ENCODE measurements around the gene SLC35G3.

Gene SLC35G3

DNA sequence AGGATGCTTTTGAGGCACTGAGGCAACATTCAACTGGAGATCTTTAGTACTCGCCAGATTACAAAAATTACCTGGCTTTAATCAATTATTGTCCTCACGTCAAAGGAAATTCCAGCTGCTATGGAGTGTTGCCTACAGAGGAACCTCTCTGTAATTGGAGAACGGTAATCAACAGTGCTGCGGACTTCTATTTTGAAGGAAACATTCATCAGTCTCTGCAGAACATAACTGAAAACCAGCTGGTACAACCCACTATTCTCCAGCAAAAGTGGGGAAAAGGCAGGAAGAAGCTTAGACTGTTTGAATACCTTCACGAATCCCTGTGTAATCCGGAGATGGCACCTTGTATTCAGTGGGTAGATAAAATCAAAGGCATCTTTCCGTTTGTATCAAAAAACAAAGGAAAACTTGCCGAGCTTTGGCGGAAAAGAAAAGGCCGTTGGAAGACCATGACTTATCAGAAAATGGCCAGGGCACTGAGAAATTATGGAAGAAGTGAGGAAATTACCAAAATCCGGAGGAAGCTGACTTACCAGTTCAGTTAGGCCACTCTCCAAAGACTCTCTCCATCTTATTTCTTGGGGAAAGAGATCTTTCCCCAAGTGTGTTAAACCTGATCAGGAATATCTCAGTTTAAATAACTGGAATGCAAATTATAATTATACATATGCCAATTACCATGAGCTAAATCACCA lies 3.0 kb downstream of the SLC35G3 start:
- Histone ChIP-seq H3K79me2 (ENCODE audit: insufficient read depth, low read length) (no peaks in the 10 kb centered on the region), H3F3A (ENCODE audit: insufficient read depth) (no peaks in the 10 kb centered on the region), H3K4me2 (ENCODE audit: low read depth, low read length, poor library complexity, severe bottlenecking) (no peak overlapping the region), H3K4me3 (ENCODE audit: insufficient read depth, low read length, poor library complexity, severe bottlenecking) (no peak overlapping the region), H4K20me1 (ENCODE audit: low read depth, low read length) (no peaks in the 10 kb centered on the region), H3K9me2 (replicated peaks; ENCODE audit: insufficient read depth, low read length) (no peaks in the 10 kb centered on the region), H2AFZ (ENCODE audit: low read depth, low read length, severe bottlenecking) (no peak overlapping the region), H3K27me3 (ENCODE audit: low read length) (no peaks in the 10 kb centered on the region), H3K9ac (ENCODE audit: low read length) (no peak overlapping the region), H3K9me3 (ENCODE audit: insufficient read depth, low read length) (no peaks in the 10 kb centered on the region), H3K36me3 (ENCODE audit: low read length) (no peaks in the 10 kb centered on the region), H3K27ac (ENCODE audit: low read depth, low read length) (no peak overlapping the region)
- TF ChIP-seq EZH2phosphoT487 (conservative IDR thresholded peaks at IDR 0.05; ENCODE audit: low read length) = no peak

DNA sequence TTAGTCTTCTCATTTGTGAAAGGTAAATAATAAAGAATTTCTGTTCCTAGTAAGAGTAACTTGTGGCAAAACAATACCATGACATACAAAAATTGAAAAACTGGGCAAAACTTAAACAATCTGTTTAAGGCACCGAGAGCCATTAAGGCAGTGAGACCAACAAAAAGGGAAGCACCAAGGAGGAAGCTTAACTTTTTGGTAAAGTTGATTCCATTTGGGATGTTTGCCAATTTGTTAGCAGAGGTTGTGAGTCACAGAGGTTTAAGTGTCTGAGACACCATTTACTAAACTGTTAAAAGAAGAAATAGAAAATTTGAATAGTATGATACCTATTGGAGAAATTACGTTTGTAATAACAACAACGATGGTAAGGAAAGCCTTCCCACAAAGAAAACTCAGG lies 4.9 kb downstream of the SLC35G3 start:
- TF ChIP-seq EZH2phosphoT487 (conservative IDR thresholded peaks at IDR 0.05; ENCODE audit: low read length) = no peak
- TF ChIP-seq, protein P1, sequence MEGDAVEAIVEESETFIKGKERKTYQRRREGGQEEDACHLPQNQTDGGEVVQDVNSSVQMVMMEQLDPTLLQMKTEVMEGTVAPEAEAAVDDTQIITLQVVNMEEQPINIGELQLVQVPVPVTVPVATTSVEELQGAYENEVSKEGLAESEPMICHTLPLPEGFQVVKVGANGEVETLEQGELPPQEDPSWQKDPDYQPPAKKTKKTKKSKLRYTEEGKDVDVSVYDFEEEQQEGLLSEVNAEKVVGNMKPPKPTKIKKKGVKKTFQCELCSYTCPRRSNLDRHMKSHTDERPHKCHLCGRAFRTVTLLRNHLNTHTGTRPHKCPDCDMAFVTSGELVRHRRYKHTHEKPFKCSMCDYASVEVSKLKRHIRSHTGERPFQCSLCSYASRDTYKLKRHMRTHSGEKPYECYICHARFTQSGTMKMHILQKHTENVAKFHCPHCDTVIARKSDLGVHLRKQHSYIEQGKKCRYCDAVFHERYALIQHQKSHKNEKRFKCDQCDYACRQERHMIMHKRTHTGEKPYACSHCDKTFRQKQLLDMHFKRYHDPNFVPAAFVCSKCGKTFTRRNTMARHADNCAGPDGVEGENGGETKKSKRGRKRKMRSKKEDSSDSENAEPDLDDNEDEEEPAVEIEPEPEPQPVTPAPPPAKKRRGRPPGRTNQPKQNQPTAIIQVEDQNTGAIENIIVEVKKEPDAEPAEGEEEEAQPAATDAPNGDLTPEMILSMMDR (IDR thresholded peaks at IDR 0.05; ENCODE audit: insufficient read depth, low read length, poor library complexity, severe bottlenecking) = no peak
- Histone ChIP-seq H3K27ac (ENCODE audit: low read depth, low read length) (no peak overlapping the region), H3K36me3 (ENCODE audit: low read length) (no peaks in the 10 kb centered on the region), H3K4me2 (ENCODE audit: low read depth, low read length, poor library complexity, severe bottlenecking) (no peak overlapping the region), H3K9ac (ENCODE audit: low read length) (no peak overlapping the region), H3K79me2 (ENCODE audit: insufficient read depth, low read length) (no peaks in the 10 kb centered on the region), H2AFZ (ENCODE audit: low read depth, low read length, severe bottlenecking) (no peak overlapping the region), H3K27me3 (ENCODE audit: low read length) (no peaks in the 10 kb centered on the region), H4K20me1 (ENCODE audit: low read depth, low read length) (no peaks in the 10 kb centered on the region), H3F3A (ENCODE audit: insufficient read depth) (no peaks in the 10 kb centered on the region), H3K4me3 (ENCODE audit: insufficient read depth, low read length, poor library complexity, severe bottlenecking) (no peak overlapping the region), H3K9me3 (ENCODE audit: insufficient read depth, low read length) (no peaks in the 10 kb centered on the region), H3K9me2 (replicated peaks; ENCODE audit: insufficient read depth, low read length) (no peaks in the 10 kb centered on the region)

DNA sequence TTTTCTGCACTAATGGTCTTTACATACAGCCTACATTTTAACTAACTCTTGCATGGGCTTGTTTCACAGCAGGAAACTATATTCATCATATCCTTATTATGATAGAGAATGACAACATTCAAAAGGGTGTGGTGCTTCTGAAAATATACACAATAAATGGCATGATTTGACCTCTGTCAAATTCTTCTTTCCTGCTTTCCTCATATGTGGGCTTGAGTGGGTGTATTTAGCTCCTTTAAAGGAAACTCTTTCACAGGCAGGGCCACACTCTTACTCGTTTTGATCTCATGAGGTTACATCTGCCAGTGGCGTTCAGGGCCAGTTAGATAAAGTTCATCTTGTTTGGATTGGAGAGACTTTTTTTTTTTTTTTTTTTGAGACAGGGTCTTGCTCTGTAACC lies 6.1 kb downstream of the SLC35G3 start:
- H3K27me3 ChIP-seq (ENCODE audit: low read length) = no peaks in the 10 kb centered on the region; the same call in 1 of the 2 replicates
- TF ChIP-seq, protein P1 (IDR thresholded peaks at IDR 0.05; ENCODE audit: insufficient read depth, low read length, poor library complexity, severe bottlenecking) = no peak
- TF ChIP-seq EZH2phosphoT487 (conservative IDR thresholded peaks at IDR 0.05; ENCODE audit: low read length) = no peak
- H4K20me1 ChIP-seq (ENCODE audit: low read depth, low read length) = no peaks in the 10 kb centered on the region
- no peaks in the 10 kb centered on the region for H3K79me2 ChIP-seq (ENCODE audit: insufficient read depth, low read length)
- H3F3A ChIP-seq (ENCODE audit: insufficient read depth) = no peaks in the 10 kb centered on the region
- no peak overlapping the region for H3K27ac ChIP-seq (ENCODE audit: low read depth, low read length)
- no peaks in the 10 kb centered on the region for H3K36me3 ChIP-seq (ENCODE audit: low read length)
- no peaks in the 10 kb centered on the region for H3K9me3 ChIP-seq (ENCODE audit: insufficient read depth, low read length)
- H3K4me3 ChIP-seq (ENCODE audit: insufficient read depth, low read length, poor library complexity, severe bottlenecking) = no peak overlapping the region
- H2AFZ ChIP-seq (ENCODE audit: low read depth, low read length, severe bottlenecking) = no peak overlapping the region
- no peak overlapping the region for H3K9ac ChIP-seq (ENCODE audit: low read length)
- no peak overlapping the region for H3K4me2 ChIP-seq (ENCODE audit: low read depth, low read length, poor library complexity, severe bottlenecking)
- H3K9me2 ChIP-seq (replicated peaks; ENCODE audit: insufficient read depth, low read length) = no peaks in the 10 kb centered on the region

DNA sequence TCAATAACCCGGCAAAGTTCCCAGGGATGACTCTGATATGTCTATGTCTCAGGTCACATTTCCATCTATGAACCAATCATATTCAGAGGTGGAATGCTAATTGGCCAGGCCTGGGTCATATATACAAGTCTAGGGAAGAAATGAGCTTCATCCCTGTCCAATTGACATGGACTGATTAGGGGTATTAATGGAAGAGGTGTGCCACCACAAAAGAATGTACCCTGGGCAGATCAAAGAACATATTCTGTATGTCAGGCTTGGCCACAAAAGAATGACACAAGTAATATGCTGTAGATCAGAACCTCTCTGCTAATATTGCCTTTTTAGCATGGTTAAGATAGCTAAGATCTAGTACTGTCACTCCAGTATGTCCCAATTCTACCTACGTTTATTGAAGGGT lies 6.7 kb downstream of the SLC35G3 start:
- H3K9ac ChIP-seq (ENCODE audit: low read length) = no peak overlapping the region
- H3K36me3 ChIP-seq (ENCODE audit: low read length) = no peaks in the 10 kb centered on the region
- no peaks in the 10 kb centered on the region; the same call in 1 of the 2 replicates for H3K27me3 ChIP-seq (ENCODE audit: low read length)
- no peaks in the 10 kb centered on the region for H3F3A ChIP-seq (ENCODE audit: insufficient read depth)
- no peak overlapping the region for H2AFZ ChIP-seq (ENCODE audit: low read depth, low read length, severe bottlenecking)
- no peak overlapping the region for H3K27ac ChIP-seq (ENCODE audit: low read depth, low read length)
- TF ChIP-seq EZH2phosphoT487 (conservative IDR thresholded peaks at IDR 0.05; ENCODE audit: low read length) = no peak
- TF ChIP-seq, protein P1 (IDR thresholded peaks at IDR 0.05; ENCODE audit: insufficient read depth, low read length, poor library complexity, severe bottlenecking) = no peak
- H3K79me2 ChIP-seq (ENCODE audit: insufficient read depth, low read length) = no peaks in the 10 kb centered on the region
- H3K9me3 ChIP-seq (ENCODE audit: insufficient read depth, low read length) = no peaks in the 10 kb centered on the region
- H3K4me2 ChIP-seq (ENCODE audit: low read depth, low read length, poor library complexity, severe bottlenecking) = no peak overlapping the region
- H3K9me2 ChIP-seq (replicated peaks; ENCODE audit: insufficient read depth, low read length) = no peaks in the 10 kb centered on the region
- H3K4me3 ChIP-seq (ENCODE audit: insufficient read depth, low read length, poor library complexity, severe bottlenecking) = no peak overlapping the region
- H4K20me1 ChIP-seq (ENCODE audit: low read depth, low read length) = no peaks in the 10 kb centered on the region
